ENCODE measurements around the gene PIK3C2G. TPM values are rescaled to one million over a fixed set of nuclear protein-coding genes. Genes with fewer than 3 reads are reported as not detected.

The PIK3C2G gene
- total and polyA plus RNA-seq, 10 of the 15 experiments (the other 5 are each of a cell fraction or from before 2014, with no cell fraction given), result not detected

GRCh38 chr12:18424857-18425256 lies 163.5 kb downstream of the PIK3C2G start:
- ChIA-PET POLR2A (no interaction called here), RAD21 (ENCODE audit: unreplicated experiment) (no interaction called here), SMC1A (ENCODE audit: uncharacterized antibody, unreplicated experiment) (no interaction called here), CTCF (no interaction called here)
- Histone ChIP-seq H3K4me1 (ENCODE audit: control insufficient read depth, insufficient read depth, low read length) (no peaks in the 10 kb centered on the region), H4K20me1 (ENCODE audit: control insufficient read depth, insufficient read depth) (no peaks in the 10 kb centered on the region), H3K4me3 (no peak overlapping the region), H3K4me2 (ENCODE audit: control insufficient read depth, insufficient read depth) (no peak overlapping the region), H3K79me2 (ENCODE audit: control insufficient read depth, insufficient read depth, low read length) (no peaks in the 10 kb centered on the region), H3K36me3 (ENCODE audit: control insufficient read depth in 2 of 2, insufficient read depth in 2 of 2, low read length in 1 of 2) (no peaks in the 10 kb centered on the region), H3K27ac (ENCODE audit: control insufficient read depth, insufficient read depth) (no peak overlapping the region), H3K9me3 (replicated peaks; ENCODE audit: control insufficient read depth, insufficient read depth, low read length) (no peaks in the 10 kb centered on the region), H2AFZ (ENCODE audit: control insufficient read depth, low read depth, low read length) (no peak overlapping the region), H3K9ac (ENCODE audit: control insufficient read depth, insufficient read depth, low read length) (no peak overlapping the region), H3K27me3 (replicated peaks in 1 of 2; ENCODE audit: control insufficient read depth in 2 of 2, insufficient read depth in 2 of 2, low read length in 1 of 2) (no peaks in the 10 kb centered on the region)
- TF ChIP-seq, protein P1, sequence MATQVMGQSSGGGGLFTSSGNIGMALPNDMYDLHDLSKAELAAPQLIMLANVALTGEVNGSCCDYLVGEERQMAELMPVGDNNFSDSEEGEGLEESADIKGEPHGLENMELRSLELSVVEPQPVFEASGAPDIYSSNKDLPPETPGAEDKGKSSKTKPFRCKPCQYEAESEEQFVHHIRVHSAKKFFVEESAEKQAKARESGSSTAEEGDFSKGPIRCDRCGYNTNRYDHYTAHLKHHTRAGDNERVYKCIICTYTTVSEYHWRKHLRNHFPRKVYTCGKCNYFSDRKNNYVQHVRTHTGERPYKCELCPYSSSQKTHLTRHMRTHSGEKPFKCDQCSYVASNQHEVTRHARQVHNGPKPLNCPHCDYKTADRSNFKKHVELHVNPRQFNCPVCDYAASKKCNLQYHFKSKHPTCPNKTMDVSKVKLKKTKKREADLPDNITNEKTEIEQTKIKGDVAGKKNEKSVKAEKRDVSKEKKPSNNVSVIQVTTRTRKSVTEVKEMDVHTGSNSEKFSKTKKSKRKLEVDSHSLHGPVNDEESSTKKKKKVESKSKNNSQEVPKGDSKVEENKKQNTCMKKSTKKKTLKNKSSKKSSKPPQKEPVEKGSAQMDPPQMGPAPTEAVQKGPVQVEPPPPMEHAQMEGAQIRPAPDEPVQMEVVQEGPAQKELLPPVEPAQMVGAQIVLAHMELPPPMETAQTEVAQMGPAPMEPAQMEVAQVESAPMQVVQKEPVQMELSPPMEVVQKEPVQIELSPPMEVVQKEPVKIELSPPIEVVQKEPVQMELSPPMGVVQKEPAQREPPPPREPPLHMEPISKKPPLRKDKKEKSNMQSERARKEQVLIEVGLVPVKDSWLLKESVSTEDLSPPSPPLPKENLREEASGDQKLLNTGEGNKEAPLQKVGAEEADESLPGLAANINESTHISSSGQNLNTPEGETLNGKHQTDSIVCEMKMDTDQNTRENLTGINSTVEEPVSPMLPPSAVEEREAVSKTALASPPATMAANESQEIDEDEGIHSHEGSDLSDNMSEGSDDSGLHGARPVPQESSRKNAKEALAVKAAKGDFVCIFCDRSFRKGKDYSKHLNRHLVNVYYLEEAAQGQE (IDR thresholded peaks at IDR 0.05; ENCODE audit: low read depth, low read length), result no peak
- TF ChIP-seq NR2C1 (IDR thresholded peaks at IDR 0.05), result no peak
- no peak for TF ChIP-seq NFYB (IDR thresholded peaks at IDR 0.05; ENCODE audit: insufficient read depth, low read depth, low read length)
- TF ChIP-seq EP300 (IDR thresholded peaks at IDR 0.05; ENCODE audit: borderline replicate concordance in 1 of 2, control insufficient read depth in 1 of 2, low read depth in 2 of 2, low read length in 2 of 2), result no peak
- TF ChIP-seq EGR1 (IDR thresholded peaks at IDR 0.05; ENCODE audit: borderline replicate concordance in 1 of 2, low read depth in 2 of 2, low read length in 2 of 2), result no peak
- no peak for TF ChIP-seq LARP7 (IDR thresholded peaks at IDR 0.05)
- TF ChIP-seq SUPT20H (IDR thresholded peaks at IDR 0.05; ENCODE audit: borderline replicate concordance, control insufficient read depth, low read depth, low read length), result no peak
- TF ChIP-seq HDGF (IDR thresholded peaks at IDR 0.05), result no peak
- TF ChIP-seq, protein P2, sequence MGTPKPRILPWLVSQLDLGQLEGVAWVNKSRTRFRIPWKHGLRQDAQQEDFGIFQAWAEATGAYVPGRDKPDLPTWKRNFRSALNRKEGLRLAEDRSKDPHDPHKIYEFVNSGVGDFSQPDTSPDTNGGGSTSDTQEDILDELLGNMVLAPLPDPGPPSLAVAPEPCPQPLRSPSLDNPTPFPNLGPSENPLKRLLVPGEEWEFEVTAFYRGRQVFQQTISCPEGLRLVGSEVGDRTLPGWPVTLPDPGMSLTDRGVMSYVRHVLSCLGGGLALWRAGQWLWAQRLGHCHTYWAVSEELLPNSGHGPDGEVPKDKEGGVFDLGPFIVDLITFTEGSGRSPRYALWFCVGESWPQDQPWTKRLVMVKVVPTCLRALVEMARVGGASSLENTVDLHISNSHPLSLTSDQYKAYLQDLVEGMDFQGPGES (IDR thresholded peaks at IDR 0.05), result no peak
- no peak for TF ChIP-seq MEF2B (IDR thresholded peaks at IDR 0.05; ENCODE audit: partially characterized antibody, poor library complexity, severe bottlenecking)
- no peak for TF ChIP-seq BMI1 (IDR thresholded peaks at IDR 0.05; ENCODE audit: borderline replicate concordance)
- TF ChIP-seq MTA2 (IDR thresholded peaks at IDR 0.05; ENCODE audit: low read depth), result no peak
- TF ChIP-seq TCF7 (IDR thresholded peaks at IDR 0.05; ENCODE audit: borderline replicate concordance), result no peak
- no peak for TF ChIP-seq NR2F1 (conservative IDR thresholded peaks at IDR 0.05)
- TF ChIP-seq, protein P3, sequence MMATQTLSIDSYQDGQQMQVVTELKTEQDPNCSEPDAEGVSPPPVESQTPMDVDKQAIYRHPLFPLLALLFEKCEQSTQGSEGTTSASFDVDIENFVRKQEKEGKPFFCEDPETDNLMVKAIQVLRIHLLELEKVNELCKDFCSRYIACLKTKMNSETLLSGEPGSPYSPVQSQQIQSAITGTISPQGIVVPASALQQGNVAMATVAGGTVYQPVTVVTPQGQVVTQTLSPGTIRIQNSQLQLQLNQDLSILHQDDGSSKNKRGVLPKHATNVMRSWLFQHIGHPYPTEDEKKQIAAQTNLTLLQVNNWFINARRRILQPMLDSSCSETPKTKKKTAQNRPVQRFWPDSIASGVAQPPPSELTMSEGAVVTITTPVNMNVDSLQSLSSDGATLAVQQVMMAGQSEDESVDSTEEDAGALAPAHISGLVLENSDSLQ (IDR thresholded peaks at IDR 0.05), result no peak
- no peak for TF ChIP-seq ZNF24 (IDR thresholded peaks at IDR 0.05)
- no peak for TF ChIP-seq SIX5 (IDR thresholded peaks at IDR 0.05; ENCODE audit: low read depth, low read length, severe bottlenecking)
- TF ChIP-seq CHD1 (IDR thresholded peaks at IDR 0.05; ENCODE audit: low read depth, low read length), result no peak
- no peak for TF ChIP-seq SMAD1 (IDR thresholded peaks at IDR 0.05; ENCODE audit: low read depth, partially characterized antibody)
- BruUV-seq (replicated peaks), result no TSS peak
- 0% methylated on average over 2 of the region's 2 CpGs for WGBS (ENCODE audit: insufficient coverage, insufficient replicate concordance, low lambda C conversion rate, missing lambda C conversion rate)
- intact Hi-C loops (cut with micrococcal nuclease; ENCODE audit: unreplicated experiment), result no loop called here
- FAIRE-seq, result no peak
- in situ Hi-C loops (cut with MboI), result no loop called here
- DNase-seq (ENCODE audit: low read depth, low spot score), result no peak
- ATAC-seq, result no peak

Measured in GM12878 (cell line).